Sigmoid colon (tissue), 4 donors: Measurements from ENCODE around the gene ENGASE.

Source experiments
- CTCF ChIP-seq, 4 experiments: fragments of 450-650 bp in 3 of 4; fragments of 200-600 bp in 1 of 4; IDR thresholded peaks; one replicate each; pipeline ENCODE4 v1.5.1; 2016 to 2019; ENCODE audit warnings: antibody characterized with exemption in 4 of 4, mild to moderate bottlenecking in 3 of 4, moderate library complexity in 2 of 4
- EP300 ChIP-seq, 4 donors: sonication (generic); formaldehyde crosslinking; IDR thresholded peaks; one replicate each; pipeline ENCODE4 v1.6.1; 2017; ENCODE audit warnings: antibody characterized with exemption in 4 of 4

GRCh38 chr17:79046197-79046915 lies 28.3 kb upstream of the ENGASE start:
- TF ChIP-seq CTCF (IDR thresholded peaks at IDR 0.05) (no peak), EP300 (IDR thresholded peaks at IDR 0.05) (no peak)
